H9 (cell line): ENCODE results near the gene FBXO28. TPM values are rescaled to one million over a fixed set of nuclear protein-coding genes. Genes with fewer than 3 reads are reported as not detected.

Source experiments
- DNase-seq: peaks from one replicate; pipeline ENCODE4 v3.0.0-alpha.2; 2017
- H2AFZ ChIP-seq: one replicate; pipeline ENCODE4 v1.6.1; 2013; ENCODE audit warnings: mild to moderate bottlenecking, low read length, control low read depth, moderate library complexity
- H2AK5ac ChIP-seq: 2 replicates; pipeline ENCODE4 v1.6.1; 2013; ENCODE audit warnings: low read length, control low read depth, mixed read lengths; ENCODE audit not compliant: insufficient read length
- H2BK120ac ChIP-seq: one replicate; pipeline ENCODE4 v1.6.1; 2013; ENCODE audit warnings: low read depth, mild to moderate bottlenecking, low read length, control low read depth, inconsistent platforms; ENCODE audit not compliant: poor library complexity, severe bottlenecking
- H2BK12ac ChIP-seq: 2 replicates; pipeline ENCODE4 v1.6.1; 2013; ENCODE audit warnings: low read length, control low read depth, mixed read lengths, low read depth; ENCODE audit not compliant: insufficient read length
- H2BK15ac ChIP-seq: 2 replicates; pipeline ENCODE4 v1.6.1; 2013; ENCODE audit warnings: low read depth, low read length, control low read depth
- H2BK20ac ChIP-seq: one replicate; pipeline ENCODE4 v1.6.1; 2013; ENCODE audit warnings: low read depth, mild to moderate bottlenecking, low read length, control low read depth, inconsistent platforms; ENCODE audit not compliant: poor library complexity, severe bottlenecking
- H2BK5ac ChIP-seq: 2 replicates; pipeline ENCODE4 v1.6.1; 2013; ENCODE audit warnings: low read length, control low read depth, mixed read lengths; ENCODE audit not compliant: insufficient read length
- H3K14ac ChIP-seq: 2 replicates; pipeline ENCODE4 v1.6.1; 2013; ENCODE audit warnings: low read length, control low read depth; ENCODE audit not compliant: insufficient read depth
- H3K18ac ChIP-seq: 2 replicates; pipeline ENCODE4 v1.6.1; 2013; ENCODE audit warnings: low read depth, mild to moderate bottlenecking, mixed read lengths, low read length, control low read depth; ENCODE audit not compliant: insufficient read length
- H3K23ac ChIP-seq: 2 replicates; pipeline ENCODE4 v1.6.1; 2013; ENCODE audit warnings: low read length, control low read depth, mixed read lengths, low read depth; ENCODE audit not compliant: insufficient read length
- H3K23me2 ChIP-seq: 2 replicates; pipeline ENCODE4 v1.6.1; 2013; ENCODE audit warnings: low read depth, mild to moderate bottlenecking, mixed read lengths, low read length, control low read depth; ENCODE audit not compliant: insufficient read length, poor library complexity, severe bottlenecking
- H3K27ac ChIP-seq: 2 replicates; pipeline ENCODE4 v1.5.1; 2013; ENCODE audit warnings: low read length, control low read depth, mixed read lengths, low read depth; ENCODE audit not compliant: insufficient read length
- H3K27me3 ChIP-seq: 2 replicates; pipeline ENCODE4 v1.6.1; 2013; ENCODE audit warnings: low read length, control low read depth, inconsistent platforms; ENCODE audit not compliant: insufficient read depth
- H3K4ac ChIP-seq: 2 replicates; pipeline ENCODE4 v1.6.1; 2013; ENCODE audit warnings: low read depth, mild to moderate bottlenecking, control low read depth, inconsistent platforms, low read length, moderate library complexity
- H3K4me1 ChIP-seq: 2 replicates; pipeline ENCODE4 v1.6.1; 2013; ENCODE audit warnings: low read length, control low read depth, inconsistent platforms; ENCODE audit not compliant: insufficient read depth
- H3K4me2 ChIP-seq: 2 replicates; pipeline ENCODE4 v1.6.1; 2013; ENCODE audit warnings: low read length, control low read depth, mixed read lengths; ENCODE audit not compliant: insufficient read length, insufficient read depth
- H3K56ac ChIP-seq: 2 replicates; pipeline ENCODE4 v1.6.1; 2013; ENCODE audit warnings: low read depth, mild to moderate bottlenecking, mixed read lengths, low read length, control low read depth; ENCODE audit not compliant: insufficient read length
- H3K79me1 ChIP-seq: 2 replicates; pipeline ENCODE4 v1.6.1; 2013; ENCODE audit warnings: low read depth, mild to moderate bottlenecking, moderate library complexity, low read length, control low read depth, inconsistent platforms; ENCODE audit not compliant: insufficient read depth, poor library complexity, severe bottlenecking
- H3K79me2 ChIP-seq: 2 replicates; pipeline ENCODE4 v1.6.1; 2013; ENCODE audit warnings: low read length, control low read depth, inconsistent platforms; ENCODE audit not compliant: insufficient read depth
- H3K9ac ChIP-seq: 2 replicates; pipeline ENCODE4 v1.6.1; 2013; ENCODE audit warnings: low read length, control low read depth, mixed read lengths; ENCODE audit not compliant: insufficient read length; ENCODE audit errors: extremely low read depth
- H3K9me3 ChIP-seq: one replicate; pipeline ENCODE4 v1.6.1; 2013; ENCODE audit warnings: low read depth, low read length, inconsistent platforms; ENCODE audit not compliant: control insufficient read depth
- H3T11ph ChIP-seq: one replicate; pipeline ENCODE4 v1.6.1; 2013; ENCODE audit warnings: mild to moderate bottlenecking, low read length, control low read depth, inconsistent platforms
- H4K20me1 ChIP-seq: one replicate; pipeline ENCODE4 v1.6.1; 2013; ENCODE audit not compliant: control insufficient read depth, insufficient read length, insufficient read depth
- H4K5ac ChIP-seq: 2 replicates; pipeline ENCODE4 v1.6.1; 2013; ENCODE audit warnings: low read depth, mild to moderate bottlenecking, mixed read lengths, low read length, control low read depth; ENCODE audit not compliant: insufficient read length
- H4K8ac ChIP-seq: replicated peaks from 2 replicates; pipeline ENCODE4 v1.6.1; 2013; ENCODE audit warnings: low read length, control low read depth, mixed read lengths, low read depth; ENCODE audit not compliant: insufficient read length
- H4K91ac ChIP-seq: 2 replicates; pipeline ENCODE4 v1.6.1; 2013; ENCODE audit warnings: low read depth, mild to moderate bottlenecking, moderate library complexity, mixed read lengths, low read length, control low read depth; ENCODE audit not compliant: insufficient read length
- H3K27ac Mint-ChIP-seq, 3 experiments: 2 replicates in 2 of 3; 3 replicates in 1 of 3; pipeline ENCODE4 v1.8.0; 2020 to 2021; ENCODE audit warnings: mixed read lengths in 3 of 3, mild to moderate bottlenecking in 1 of 3, moderate library complexity in 1 of 3
- H3K27me3 Mint-ChIP-seq: 2 replicates; pipeline ENCODE4 v1.8.0; 2021; ENCODE audit warnings: low read depth, mild to moderate bottlenecking, moderate library complexity, mixed read lengths
- H3K36me3 Mint-ChIP-seq, 3 experiments: 2 replicates in 2 of 3; 3 replicates in 1 of 3; pipeline ENCODE4 v1.8.0; 2020 to 2021; ENCODE audit warnings: low read depth in 3 of 3, mixed read lengths in 3 of 3; ENCODE audit not compliant: insufficient read depth in 1 of 3
- H3K4me1 Mint-ChIP-seq, 2 experiments: 2 replicates each; pipeline ENCODE4 v1.8.0; 2020; ENCODE audit warnings: mixed read lengths in 2 of 2
- H3K4me3 Mint-ChIP-seq, 2 experiments: 2 replicates in 1 of 2; 3 replicates in 1 of 2; pipeline ENCODE4 v1.8.0; 2020 to 2021; ENCODE audit warnings: mild to moderate bottlenecking in 2 of 2, mixed read lengths in 2 of 2, moderate library complexity in 1 of 2
- H3K9me3 Mint-ChIP-seq, 2 experiments: 2 replicates in 1 of 2; 3 replicates in 1 of 2; pipeline ENCODE4 v1.8.0; 2020; ENCODE audit warnings: mild to moderate bottlenecking in 2 of 2, mixed read lengths in 2 of 2, moderate library complexity in 1 of 2
- WGBS: extraction: QIAGEN DNeasy Blood & Tissue Kit; methylation state at CpG from one replicate; pipeline ENCODE4 v1.1.7; 2013; ENCODE audit warnings: missing lambda C conversion rate, low lambda C conversion rate, mixed read lengths; ENCODE audit not compliant: insufficient read length; ENCODE audit errors: extremely low coverage; 5-methylcytosine and 5-hydroxymethylcytosine counted together
- total RNA-seq: library from RNA; stranded (reverse); gene quantifications from 2 replicates; pipeline ENCODE4 v1.2.1, GENCODE V29; 2021
- TF ChIP-seq, protein P1 (sequence below): fragments of 200-600 bp; sonication (generic); conservative IDR thresholded peaks from 3 replicates; pipeline ENCODE4 v1.8.0; 2021; ENCODE audit warnings: antibody characterized with exemption, mild to moderate bottlenecking

Gene FBXO28
- total RNA-seq, 1 experiment from 2014 or later: 55.0 TPM

DNA sequence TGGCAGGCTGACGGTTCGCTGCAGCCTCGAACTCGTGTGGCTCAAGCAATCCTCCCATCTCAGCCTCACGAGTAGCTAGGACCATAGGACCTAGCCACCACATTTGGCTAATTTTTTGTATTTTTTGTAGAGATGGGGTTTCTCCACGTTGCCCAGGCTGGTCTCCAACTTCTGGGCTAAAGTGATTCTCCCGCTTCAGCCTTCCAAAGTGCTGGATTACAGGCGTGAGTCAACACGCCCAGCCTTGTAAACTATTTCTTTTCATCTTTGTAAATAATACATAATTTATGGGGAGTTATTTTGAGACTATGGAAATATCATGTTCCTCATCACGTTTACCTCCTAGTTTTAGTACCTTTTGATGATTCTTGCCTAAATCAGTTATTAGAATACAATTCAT is 906 bp upstream of the FBXO28 start:
- Histone ChIP-seq H3K4me1 (no peaks in the 10 kb centered on the region), H4K20me1 (no peaks in the 10 kb centered on the region), H3K23me2 (no peaks in the 10 kb centered on the region), H3K9ac (no peak overlapping the region), H3K9me3 (no peaks in the 10 kb centered on the region), H4K5ac (no peak overlapping the region), H3K79me2 (peaks cover 22% of the 10 kb centered on the region; the same call in 1 of the 2 replicates), H3K14ac (no peak overlapping the region), H3K4ac (no peak overlapping the region), H3K23ac (no peak overlapping the region), H4K91ac (no peak overlapping the region), H2BK12ac (no peak overlapping the region), H2BK5ac (no peak overlapping the region), H3T11ph (no peak overlapping the region), H3K27ac (no peak overlapping the region), H3K27me3 (no peaks in the 10 kb centered on the region), H2AFZ (no peak overlapping the region), H3K4me2 (no peak overlapping the region), H3K18ac (no peak overlapping the region), H2BK20ac (no peak overlapping the region), H2BK120ac (no peak overlapping the region), H4K8ac (no peak overlapping the region), H3K56ac (no peak overlapping the region), H3K79me1 (no peaks in the 10 kb centered on the region), H2AK5ac (no peak overlapping the region), H2BK15ac (no peak overlapping the region)
- Mint-ChIP-seq H3K27me3 (peaks cover 5% of the 10 kb centered on the region), H3K9me3 (no peaks in the 10 kb centered on the region), H3K27ac (no peak overlapping the region), H3K4me1 (peaks cover 21 to 29% of the 10 kb centered on the region in 2 experiments), H3K4me3 (no peak overlapping the region), H3K36me3 (peaks cover 0 to 3% (median 0%) of the 10 kb centered on the region in 3 experiments; a peak in 4 of 7 replicates)
- no peak for DNase-seq
- TF ChIP-seq, protein P1, sequence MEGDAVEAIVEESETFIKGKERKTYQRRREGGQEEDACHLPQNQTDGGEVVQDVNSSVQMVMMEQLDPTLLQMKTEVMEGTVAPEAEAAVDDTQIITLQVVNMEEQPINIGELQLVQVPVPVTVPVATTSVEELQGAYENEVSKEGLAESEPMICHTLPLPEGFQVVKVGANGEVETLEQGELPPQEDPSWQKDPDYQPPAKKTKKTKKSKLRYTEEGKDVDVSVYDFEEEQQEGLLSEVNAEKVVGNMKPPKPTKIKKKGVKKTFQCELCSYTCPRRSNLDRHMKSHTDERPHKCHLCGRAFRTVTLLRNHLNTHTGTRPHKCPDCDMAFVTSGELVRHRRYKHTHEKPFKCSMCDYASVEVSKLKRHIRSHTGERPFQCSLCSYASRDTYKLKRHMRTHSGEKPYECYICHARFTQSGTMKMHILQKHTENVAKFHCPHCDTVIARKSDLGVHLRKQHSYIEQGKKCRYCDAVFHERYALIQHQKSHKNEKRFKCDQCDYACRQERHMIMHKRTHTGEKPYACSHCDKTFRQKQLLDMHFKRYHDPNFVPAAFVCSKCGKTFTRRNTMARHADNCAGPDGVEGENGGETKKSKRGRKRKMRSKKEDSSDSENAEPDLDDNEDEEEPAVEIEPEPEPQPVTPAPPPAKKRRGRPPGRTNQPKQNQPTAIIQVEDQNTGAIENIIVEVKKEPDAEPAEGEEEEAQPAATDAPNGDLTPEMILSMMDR: no peak
- WGBS: no CpG with 5 or more reads among the region's 10 CpGs
